Stimulated activated CD8-positive, alpha-beta memory T cell treated with anti-CD3 and anti-CD28 coated beads, Interleukin-4, amount 100 ng/mL, for 1 hour (primary cell): ENCODE results near the gene ERC2.

ENCODE experiments used
- DNase-seq, 2 donors: peaks; one replicate each; pipeline ENCODE4 v3.0.0-alpha.2; 2020; ENCODE audit warnings: low read depth in 2 of 2, low spot score in 1 of 2

ERC2 gene

GRCh38 chr3:55804170-55805095 is 663.8 kb downstream of the ERC2 start:
- no peak for DNase-seq

GRCh38 chr3:55802816-55803215 is 665.5 kb downstream of the ERC2 start:
- DNase-seq: no peak

GRCh38 chr3:55801676-55802075 is 666.6 kb downstream of the ERC2 start:
- no peak for DNase-seq

- DNase-seq: no peak
These were observed 667.2 kb downstream of the ERC2 start for GRCh38 chr3:55801068-55801467.

DNA sequence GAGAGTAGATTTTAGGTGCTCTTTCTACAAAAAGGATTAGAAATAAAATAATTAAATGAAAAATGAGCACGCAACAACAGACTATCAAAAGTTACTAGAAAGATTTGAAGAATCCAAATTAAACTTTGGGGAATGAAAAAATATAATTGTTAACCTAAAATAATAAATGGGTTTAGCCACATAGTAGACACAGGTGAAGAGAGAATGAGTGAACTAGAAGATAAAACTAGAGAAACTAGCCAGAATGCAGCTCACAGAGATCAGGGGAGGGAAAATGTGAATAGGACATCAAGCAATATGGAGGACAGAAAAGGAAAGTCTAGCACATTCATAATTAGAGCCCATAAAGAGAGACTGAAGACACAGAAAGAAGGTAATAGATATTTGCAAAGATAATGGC is 670.5 kb downstream of the ERC2 start:
- no peak for DNase-seq

DNA sequence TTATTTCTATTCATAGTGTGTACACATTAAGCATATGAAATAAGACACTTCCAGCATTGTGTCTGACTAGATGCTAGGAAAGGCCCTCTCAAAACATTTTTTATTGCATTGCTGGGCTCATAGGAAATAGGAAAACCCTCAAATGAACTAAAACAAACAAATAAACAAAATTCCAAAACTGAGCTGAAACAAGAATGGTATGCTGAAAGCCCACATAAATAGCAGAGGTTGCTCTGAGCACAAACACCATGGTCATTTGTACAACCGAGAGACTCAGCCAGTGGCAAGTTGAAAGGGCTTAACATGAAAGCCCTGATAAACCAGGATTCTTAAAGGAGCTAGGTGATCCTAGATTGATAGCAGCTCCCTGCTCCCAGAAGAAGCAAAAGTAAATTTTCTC is 671.2 kb downstream of the ERC2 start:
- DNase-seq: no peak

- DNase-seq: no peak
These were observed 671.7 kb downstream of the ERC2 start for GRCh38 chr3:55796533-55796932.

- DNase-seq: no peak
These were observed 672.5 kb downstream of the ERC2 start for GRCh38 chr3:55795746-55796145.

DNA sequence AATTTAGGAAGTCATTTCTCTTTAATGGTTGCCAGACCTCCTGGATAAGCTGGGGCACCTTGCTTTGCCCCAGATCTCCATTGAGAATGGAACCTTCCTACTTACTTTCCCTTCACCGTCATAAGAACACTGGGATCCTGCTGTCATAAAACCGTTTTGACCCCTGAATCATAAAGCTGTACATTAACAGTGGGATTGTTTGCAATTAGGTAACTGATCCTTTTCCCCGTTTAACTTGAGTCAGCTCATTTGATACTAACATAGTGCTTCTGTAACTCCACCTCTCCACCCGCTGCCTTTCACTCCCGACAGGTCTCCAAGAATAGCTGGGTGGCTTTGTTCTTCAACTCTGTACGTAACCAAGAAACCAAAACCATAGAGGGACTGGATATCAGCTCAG is 673.0 kb downstream of the ERC2 start:
- no peak for DNase-seq

- no peak for DNase-seq
These were observed 675.5 kb downstream of the ERC2 start for GRCh38 chr3:55792742-55793141.

DNA sequence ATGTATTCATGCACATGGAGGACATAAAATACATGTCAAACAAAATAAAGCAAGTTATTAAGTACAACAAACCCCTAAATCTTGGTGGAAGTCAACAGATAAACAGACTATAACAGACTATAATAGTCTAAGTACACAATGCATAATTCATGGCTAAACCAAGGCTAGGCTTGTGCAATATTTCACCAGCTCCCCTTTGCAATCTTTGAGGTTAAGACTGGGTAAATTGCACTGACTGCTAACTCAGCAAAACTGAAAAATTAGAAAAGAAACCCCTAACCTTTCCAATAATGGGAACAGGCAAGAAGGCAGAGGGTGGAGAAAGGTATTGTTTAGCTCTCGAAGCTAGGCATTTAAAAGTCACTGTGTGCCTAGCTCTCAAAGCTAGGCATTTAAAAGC is 676.3 kb downstream of the ERC2 start:
- no peak for DNase-seq

DNA sequence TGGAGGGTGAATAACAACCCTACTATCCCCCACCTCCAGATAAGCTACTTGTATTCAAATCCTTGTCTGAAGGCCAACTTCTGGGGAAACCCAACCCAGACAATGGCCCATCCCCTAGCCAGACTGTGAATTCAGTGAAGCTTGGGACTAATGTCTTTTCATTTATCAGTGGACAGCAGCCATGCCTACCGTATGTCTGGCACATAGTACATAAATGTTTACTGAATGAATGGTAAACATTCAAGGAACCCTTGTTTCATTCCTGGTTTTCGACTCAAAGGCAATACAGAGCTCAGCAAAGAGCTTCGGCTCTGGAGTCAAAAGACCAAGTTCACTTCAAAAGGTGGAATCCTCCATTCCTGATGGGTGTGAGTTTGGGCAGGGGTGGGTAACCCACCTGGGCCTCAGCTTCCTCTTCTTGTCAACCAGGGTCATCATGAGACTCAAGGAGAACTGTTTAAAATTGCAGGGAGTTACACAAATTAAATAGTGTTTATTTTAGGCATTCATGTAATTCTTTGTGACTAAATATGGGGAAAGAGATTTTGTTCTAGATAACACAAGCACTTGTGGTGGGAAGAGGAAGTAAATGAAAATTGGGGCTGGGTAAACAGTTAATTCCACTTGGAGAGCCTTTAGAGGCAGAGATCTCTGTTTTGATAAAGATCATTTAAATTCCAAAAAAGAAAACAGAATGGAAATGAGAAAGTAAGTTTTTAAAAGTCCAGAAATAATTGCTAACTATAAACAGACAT is 677.5 kb downstream of the ERC2 start:
- no peak for DNase-seq

DNA sequence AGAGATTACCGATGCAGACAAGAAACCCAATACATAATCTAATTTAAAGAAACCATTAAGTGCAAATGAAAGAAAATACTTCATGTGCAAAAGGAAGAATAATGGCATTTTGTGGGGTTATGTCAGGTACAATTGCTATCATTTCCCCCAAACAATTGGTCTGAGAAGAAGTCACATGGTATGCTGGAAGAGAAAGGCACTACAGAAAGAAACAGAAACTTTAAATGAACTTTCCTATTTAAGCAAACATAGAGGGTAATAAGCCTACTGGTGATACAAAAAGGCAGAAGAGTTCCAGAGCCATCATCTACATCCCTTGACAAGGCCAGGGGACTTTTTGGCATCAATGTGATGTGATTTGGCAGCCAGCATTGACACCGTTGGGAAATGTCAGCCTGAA is 678.8 kb downstream of the ERC2 start:
- no peak for DNase-seq

DNA sequence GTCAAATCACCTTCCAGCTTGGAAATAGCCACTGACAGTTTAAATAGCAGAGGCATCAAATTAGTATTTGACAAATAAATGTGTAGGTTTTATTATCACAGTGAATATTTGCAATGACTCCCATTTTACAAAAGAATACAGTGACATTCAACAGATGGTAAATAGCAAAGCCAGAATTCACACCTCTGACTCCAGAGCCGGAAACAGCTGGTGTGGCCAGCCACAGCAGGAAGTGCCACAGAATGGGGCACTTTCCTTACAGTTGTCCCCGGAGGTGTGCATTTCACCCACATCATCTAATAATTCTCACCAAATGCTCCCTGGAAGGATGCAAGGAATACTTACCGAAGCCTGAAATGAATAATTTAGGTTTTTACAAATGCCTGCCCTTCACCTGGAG is 685.5 kb downstream of the ERC2 start:
- no peak for DNase-seq

- DNase-seq: no peak
These were observed 685.9 kb downstream of the ERC2 start for GRCh38 chr3:55782351-55782750.

DNA sequence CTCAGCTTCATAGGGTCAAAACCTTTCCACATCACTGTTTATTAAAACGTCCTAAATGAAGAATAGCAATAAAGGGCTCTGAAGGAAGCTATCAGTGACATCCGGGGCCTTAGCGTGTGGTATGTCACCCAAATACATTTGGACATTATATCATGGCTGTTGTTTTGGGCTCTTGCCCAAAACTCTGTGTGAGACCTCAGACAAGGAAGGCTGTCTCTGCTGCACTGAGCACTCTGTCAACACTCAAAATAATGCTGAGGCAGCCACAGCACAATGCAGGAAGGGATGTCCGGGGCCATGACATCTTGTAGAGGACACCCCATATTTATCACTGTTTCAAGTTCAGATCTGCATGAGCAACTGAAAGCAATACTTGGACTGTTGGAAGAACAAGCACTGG is 687.4 kb downstream of the ERC2 start:
- no peak for DNase-seq

GRCh38 chr3:55779543-55779942 is 688.7 kb downstream of the ERC2 start:
- DNase-seq: no peak

DNA sequence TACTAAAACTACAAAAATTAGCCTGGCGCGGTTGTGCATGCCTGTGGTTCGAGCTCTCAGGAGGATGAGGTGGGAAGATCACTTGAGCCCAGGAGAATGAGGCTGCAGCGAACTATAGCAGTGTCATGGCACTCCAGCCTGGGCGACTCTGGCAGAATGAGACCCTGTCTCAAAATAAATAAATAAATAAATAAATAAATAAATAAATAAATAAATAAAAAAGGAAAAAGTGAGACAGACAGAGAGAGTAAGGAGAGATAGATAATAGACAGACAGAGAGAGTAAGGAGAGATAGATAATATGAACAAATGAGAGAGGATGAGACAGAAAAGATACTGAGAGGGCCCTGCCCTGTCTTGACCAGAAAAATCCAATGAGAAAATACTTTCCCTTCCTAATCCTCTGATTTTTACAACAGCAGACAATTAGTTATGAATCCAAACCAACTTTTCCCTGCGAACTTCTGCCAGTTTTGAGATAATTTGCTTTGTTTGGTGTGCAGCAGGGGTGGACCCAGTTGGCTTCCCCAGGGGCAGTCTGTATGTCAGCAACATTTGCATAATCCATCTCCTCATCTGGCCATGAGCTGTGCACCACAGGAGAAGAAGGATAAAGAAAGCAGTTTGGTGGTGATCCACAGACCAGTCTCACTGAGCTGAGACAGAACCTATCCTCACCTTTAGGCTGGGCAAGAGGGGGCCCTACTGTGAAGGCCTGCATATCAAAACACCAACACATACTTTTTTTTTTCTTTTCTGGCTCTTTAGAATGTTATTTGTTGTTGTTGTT is 692.7 kb downstream of the ERC2 start:
- DNase-seq: no peak

GRCh38 chr3:55774856-55775255 is 693.4 kb downstream of the ERC2 start:
- no peak for DNase-seq

- DNase-seq: no peak
These were observed 696.8 kb downstream of the ERC2 start for GRCh38 chr3:55771503-55771902.

GRCh38 chr3:55770077-55770476 is 698.2 kb downstream of the ERC2 start:
- DNase-seq: no peak

GRCh38 chr3:55766753-55767152 is 701.5 kb downstream of the ERC2 start:
- DNase-seq: no peak
